GM13976 (cell line): Measurements from ENCODE around the gene IP6K2.
"Not testable (repeated sequence)": the region's sequence is repeated elsewhere in the genome, so short reads cannot be mapped to it uniquely, and the experiment has no call there.

Experiments used
- DNase-seq: peaks from one replicate; pipeline ENCODE4 v3.0.0; 2012; ENCODE audit warnings: low spot score
- in situ Hi-C: fragments of 300-500 bp; cut with MboI; formaldehyde crosslinking; loops from one replicate; pipeline ENCODE4 v1.12.0; 2022; ENCODE audit warnings: low sequenced_read_pairs, mixed read lengths, inconsistent platforms; ENCODE audit not compliant: unreplicated experiment
- TF ChIP-seq, protein P1 (sequence below): IDR thresholded peaks from 2 replicates; pipeline ENCODE4 v1.5.1; 2012; ENCODE audit warnings: borderline replicate concordance, mild to moderate bottlenecking; ENCODE audit not compliant: insufficient read depth; ENCODE audit errors: extremely low read depth, missing control alignments, control extremely low read depth

IP6K2 gene

GRCh38 chr3:48723725-48724124, 6.7 kb upstream of the IP6K2 start:
- TF ChIP-seq, protein P1, sequence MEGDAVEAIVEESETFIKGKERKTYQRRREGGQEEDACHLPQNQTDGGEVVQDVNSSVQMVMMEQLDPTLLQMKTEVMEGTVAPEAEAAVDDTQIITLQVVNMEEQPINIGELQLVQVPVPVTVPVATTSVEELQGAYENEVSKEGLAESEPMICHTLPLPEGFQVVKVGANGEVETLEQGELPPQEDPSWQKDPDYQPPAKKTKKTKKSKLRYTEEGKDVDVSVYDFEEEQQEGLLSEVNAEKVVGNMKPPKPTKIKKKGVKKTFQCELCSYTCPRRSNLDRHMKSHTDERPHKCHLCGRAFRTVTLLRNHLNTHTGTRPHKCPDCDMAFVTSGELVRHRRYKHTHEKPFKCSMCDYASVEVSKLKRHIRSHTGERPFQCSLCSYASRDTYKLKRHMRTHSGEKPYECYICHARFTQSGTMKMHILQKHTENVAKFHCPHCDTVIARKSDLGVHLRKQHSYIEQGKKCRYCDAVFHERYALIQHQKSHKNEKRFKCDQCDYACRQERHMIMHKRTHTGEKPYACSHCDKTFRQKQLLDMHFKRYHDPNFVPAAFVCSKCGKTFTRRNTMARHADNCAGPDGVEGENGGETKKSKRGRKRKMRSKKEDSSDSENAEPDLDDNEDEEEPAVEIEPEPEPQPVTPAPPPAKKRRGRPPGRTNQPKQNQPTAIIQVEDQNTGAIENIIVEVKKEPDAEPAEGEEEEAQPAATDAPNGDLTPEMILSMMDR: no peak
- in situ Hi-C loops: no loop called here
- no peak for DNase-seq

DNA sequence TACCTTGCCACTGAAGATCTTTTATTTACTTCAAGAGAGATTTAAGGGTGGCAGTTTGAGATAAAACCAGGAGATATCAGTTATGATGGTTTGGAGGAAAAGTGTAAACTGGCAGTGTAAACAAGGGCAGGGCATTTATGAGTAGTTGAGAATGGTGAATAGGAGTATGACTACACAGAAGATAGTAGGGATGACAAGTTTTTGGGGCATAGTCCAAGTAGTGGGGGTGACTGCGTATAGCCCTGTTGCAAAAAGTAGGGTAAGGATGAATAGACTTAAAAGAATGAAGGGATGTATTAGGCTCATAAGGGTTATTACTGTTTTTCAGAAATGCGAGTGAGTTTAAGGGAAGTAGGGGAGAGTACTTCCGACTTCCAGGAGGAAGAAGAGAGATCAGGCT, 6.3 kb upstream of the IP6K2 start:
- DNase-seq, in situ Hi-C loops: not testable (repeated sequence)

- in situ Hi-C loops: no loop called here
- no peak for DNase-seq
- TF ChIP-seq, protein P1: no peak
Measured at GRCh38 chr3:48716508-48716981, 476 bp downstream of the IP6K2 start.

GRCh38 chr3:48715174-48715800, 1.7 kb downstream of the IP6K2 start:
- DNase-seq: no peak
- TF ChIP-seq, protein P1: no peak

DNA sequence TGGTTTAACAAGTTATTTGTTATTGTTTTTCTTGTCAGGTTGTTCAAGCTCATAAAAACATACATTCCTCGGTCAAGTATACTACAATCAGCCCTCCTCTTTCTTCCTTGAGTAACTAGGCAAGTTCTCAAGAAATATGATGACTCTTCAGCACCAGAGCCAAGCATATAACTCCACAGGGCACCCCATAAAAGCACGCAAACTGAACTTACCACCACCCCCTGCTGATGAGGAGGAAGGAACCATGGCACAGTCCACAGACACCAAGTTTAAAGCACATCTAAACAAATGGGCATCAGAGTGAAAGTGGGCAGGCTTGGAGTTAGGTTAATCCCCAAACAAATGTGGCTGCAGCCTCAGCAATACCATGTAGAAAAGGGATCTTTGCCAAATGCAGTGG, 5.3 kb downstream of the IP6K2 start:
- TF ChIP-seq, protein P1: no peak
- in situ Hi-C loops: no loop called here
- DNase-seq: no peak

More at GRCh38 chr3:48715174-48715800, 1.7 kb downstream of the IP6K2 start:
- in situ Hi-C loops: no loop called here

DNA sequence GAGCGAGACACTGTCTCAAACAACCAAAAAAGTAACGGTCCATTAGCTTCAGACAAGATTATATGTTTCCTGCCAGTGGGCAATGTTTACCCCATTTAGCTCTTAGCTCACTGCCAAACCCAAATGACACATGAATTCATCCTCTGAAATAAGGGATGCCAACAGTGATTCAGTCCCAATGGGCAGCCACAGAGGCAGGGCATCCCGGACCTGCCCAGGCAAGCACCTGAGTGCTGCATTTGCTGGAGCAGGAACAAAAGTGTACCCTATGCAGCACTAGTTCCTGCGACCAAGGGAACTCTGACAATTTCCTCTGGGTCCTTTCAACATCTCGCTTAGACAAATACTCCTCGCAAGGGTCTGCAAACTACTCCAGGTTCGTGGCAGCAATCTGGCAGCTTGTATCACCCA, 8.0 kb downstream of the IP6K2 start:
- TF ChIP-seq, protein P1: no peak
- DNase-seq: no peak

DNA sequence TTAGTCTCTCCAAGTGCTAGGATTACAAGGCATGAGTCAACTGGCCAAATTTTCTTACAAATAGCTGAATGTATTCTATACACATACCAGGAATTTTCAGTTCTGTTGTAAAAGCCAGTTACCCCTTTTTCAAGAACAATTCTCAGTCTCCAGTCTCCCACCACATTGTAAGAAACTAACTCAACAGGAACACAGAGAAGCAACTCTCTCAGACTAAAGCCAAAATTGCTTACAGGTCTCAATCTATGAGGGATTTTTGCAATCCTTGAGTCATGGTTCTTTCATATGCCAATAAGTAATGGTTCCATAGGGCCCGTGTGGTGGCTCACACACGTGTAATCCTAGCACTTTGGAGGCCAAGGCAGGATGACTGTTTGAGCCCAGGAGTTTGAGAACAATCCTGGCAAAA, 8.5 kb downstream of the IP6K2 start:
- in situ Hi-C loops: no loop called here
- no peak for DNase-seq
- TF ChIP-seq, protein P1: no peak

More for the DNA sequence above, 8.0 kb downstream of the IP6K2 start:
- in situ Hi-C loops: no loop called here
